H1 (cell line): Measurements from ENCODE around the gene SEMA6A. TPM values are rescaled to one million over a fixed set of nuclear protein-coding genes. Genes with fewer than 3 reads are reported as not detected.

Source experiments
- SIRT6 ChIP-seq: IDR thresholded peaks from one replicate; pipeline ENCODE4 v1.7.1; 2012; ENCODE audit warnings: low read length, inconsistent platforms
- TEAD4 ChIP-seq: IDR thresholded peaks from 2 replicates; pipeline ENCODE4 v1.6.1; 2012; ENCODE audit warnings: low read depth, low read length, inconsistent platforms, mixed read lengths
- polyA plus RNA-seq, 7 experiments: library from polyadenylated mRNA; depleted of rRNA in 3 of 7; stranded (reverse) in 5 of 7; unstranded in 2 of 7; fragments of >200 nt in 5 of 7; fragments of 200-250 nt in 2 of 7; gene quantifications; 1 replicate in 5 of 7; 2 replicates in 1 of 7; 4 replicates in 1 of 7; pipeline versions ENCODE4 v1.2.1 to v1.2.3, GENCODE V29; 2011 to 2013; ENCODE audit warnings: missing spikeins in 2 of 7, mixed read lengths in 2 of 7
- total RNA-seq: library from RNA; stranded (reverse); fragmentation: NEBNext Ultra II Directional; extraction: Animal tissue kit (Norgen Biotek cat#: 25700); gene quantifications from 2 replicates; pipeline ENCODE4 v1.2.1, GENCODE V29; 2021

The SEMA6A gene
- total and polyA plus RNA-seq, 2 of the 8 experiments (the other 6 are each of a cell fraction or from before 2014, with no cell fraction given), result 78.3 to 277 TPM

DNA sequence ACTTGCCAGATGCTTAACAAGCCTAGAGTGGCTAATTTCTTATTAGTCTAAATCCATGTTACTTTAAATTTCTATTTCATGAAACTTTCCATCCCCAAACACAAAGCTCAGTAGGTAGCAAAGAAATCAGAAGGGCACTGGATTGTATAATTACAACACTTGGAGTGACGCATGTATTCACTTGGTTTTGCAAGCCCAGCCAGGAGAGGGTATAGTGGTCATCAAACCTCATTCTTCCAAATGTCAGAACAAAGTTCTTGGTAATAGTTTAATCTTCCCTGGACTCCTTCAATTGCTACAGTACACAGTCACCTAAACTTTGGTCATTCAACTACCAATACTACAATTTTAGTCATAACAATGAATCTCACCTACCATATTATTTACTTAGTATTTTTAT, 112.1 kb downstream of the SEMA6A start (continued):
- TF ChIP-seq SIRT6 (no peak), TEAD4 (no peak)
